GM12878 (cell line): ENCODE measurements around the gene BCAR3. TPM values are rescaled to one million over a fixed set of nuclear protein-coding genes. Genes with fewer than 3 reads are reported as not detected.

Experiments used
- BACH1 ChIP-seq: fragments of 450-650 bp; IDR thresholded peaks from 2 replicates; pipeline ENCODE4 v1.6.1; 2017; ENCODE audit warnings: mild to moderate bottlenecking, borderline replicate concordance
- CEBPB ChIP-seq, 2 experiments: fragments of 150-350 bp in 1 of 2; IDR thresholded peaks; 2 replicates each; pipeline ENCODE4 v1.6.1; 2012 to 2014; ENCODE audit warnings: low read depth in 2 of 2, low read length in 2 of 2, borderline replicate concordance in 1 of 2, inconsistent platforms in 1 of 2
- DPF2 ChIP-seq: fragments of 450-650 bp; IDR thresholded peaks from 2 replicates; pipeline ENCODE4 v1.6.1; 2017; ENCODE audit warnings: mild to moderate bottlenecking
- ETV6 ChIP-seq, 2 experiments: fragments of 450-650 bp in 1 of 2; IDR thresholded peaks in 1 of 2; conservative IDR thresholded peaks in 1 of 2; 2 replicates each; pipeline ENCODE4 v1.6.1; 2014; ENCODE audit warnings: antibody characterized with exemption in 1 of 2, borderline replicate concordance in 1 of 2, low read depth in 1 of 2, mild to moderate bottlenecking in 1 of 2, moderate library complexity in 1 of 2
- FOS ChIP-seq: IDR thresholded peaks from 3 replicates; pipeline ENCODE4 v1.6.1; 2011; ENCODE audit warnings: borderline replicate concordance; ENCODE audit not compliant: insufficient read length; ENCODE audit errors: extremely low read depth
- HDAC6 ChIP-seq: fragments of 200-600 bp; sonication (generic); IDR thresholded peaks from one replicate; pipeline ENCODE4 v1.8.0; 2017; ENCODE audit warnings: antibody characterized with exemption; ENCODE audit not compliant: unreplicated experiment
- IRF4 ChIP-seq: IDR thresholded peaks from 2 replicates; pipeline ENCODE4 v1.6.1; 2011; ENCODE audit warnings: low read depth, low read length
- KDM1A ChIP-seq: fragments of 200-600 bp; sonication (generic); IDR thresholded peaks from 2 replicates; pipeline ENCODE4 v1.6.1; 2016; ENCODE audit warnings: borderline replicate concordance
- NFIC ChIP-seq: IDR thresholded peaks from 2 replicates; pipeline ENCODE4 v1.6.1; 2012; ENCODE audit warnings: low read depth, mild to moderate bottlenecking, inconsistent platforms, low read length, moderate library complexity
- NFYB ChIP-seq: IDR thresholded peaks from 2 replicates; pipeline ENCODE4 v1.6.1; 2011; ENCODE audit warnings: low read depth, mild to moderate bottlenecking, low read length, improper control_type of control experiment, moderate library complexity; ENCODE audit not compliant: insufficient read depth
- NR2C1 ChIP-seq: fragments of 450-650 bp; IDR thresholded peaks from 2 replicates; pipeline ENCODE4 v1.6.1; 2017; ENCODE audit warnings: antibody characterized with exemption, mild to moderate bottlenecking, moderate library complexity
- PAX8 ChIP-seq: fragments of 450-650 bp; IDR thresholded peaks from 2 replicates; pipeline ENCODE4 v1.6.1; 2017; ENCODE audit warnings: mild to moderate bottlenecking, moderate library complexity
- PML ChIP-seq: IDR thresholded peaks from 2 replicates; pipeline ENCODE4 v1.6.1; 2012; ENCODE audit warnings: low read length, inconsistent platforms
- RELA ChIP-seq: fragments of 450-650 bp; IDR thresholded peaks from 2 replicates; pipeline ENCODE4 v1.8.0; 2014; ENCODE audit warnings: borderline replicate concordance; ENCODE audit not compliant: partially characterized antibody
- SMAD5 ChIP-seq: IDR thresholded peaks from 2 replicates; pipeline ENCODE4 v1.6.1; 2016; ENCODE audit warnings: antibody characterized with exemption, low read depth
- TAF1 ChIP-seq: IDR thresholded peaks from 2 replicates; pipeline ENCODE4 v1.6.1; 2011; ENCODE audit warnings: mild to moderate bottlenecking, low read depth, low read length, borderline replicate concordance
- TCF7 ChIP-seq: IDR thresholded peaks from 2 replicates; pipeline ENCODE4 v1.6.1; 2014; ENCODE audit warnings: antibody characterized with exemption, borderline replicate concordance
- WRNIP1 ChIP-seq: IDR thresholded peaks from 2 replicates; pipeline ENCODE4 v1.6.1; 2011; ENCODE audit warnings: low read depth, low read length, improper control_type of control experiment, borderline replicate concordance
- ZBED1 ChIP-seq: IDR thresholded peaks from 2 replicates; pipeline ENCODE4 v1.6.1; 2016; ENCODE audit warnings: borderline replicate concordance
- ZNF274 ChIP-seq: IDR thresholded peaks from one replicate; pipeline ENCODE4 v1.8.0; 2011; ENCODE audit not compliant: insufficient read length, insufficient read depth
- polyA plus RNA-seq, 11 experiments: library from polyadenylated mRNA; depleted of rRNA in 4 of 11; unstranded in 6 of 11; stranded (reverse) in 5 of 11; fragments of >200 nt; fragmentation: Nextera tagmentation in 4 of 11; fragmentation: Illumina TruSeq in 1 of 11; extraction: Ambion mirVana in 4 of 11; extraction: Trizol in 1 of 11; gene quantifications; 1 replicate in 1 of 11; 2 replicates in 10 of 11; pipeline versions ENCODE4 v1.2.1 to v1.2.3, GENCODE V29; 2011 to 2016; ENCODE audit warnings: inconsistent platforms in 2 of 11, missing spikeins in 2 of 11, low read depth in 1 of 11
- total RNA-seq, 4 experiments: library from RNA; depleted of rRNA in 3 of 4; stranded (reverse); fragments of >200 nt in 3 of 4; fragmentation: Illumina TruSeq in 1 of 4; extraction: Trizol in 1 of 4; gene quantifications; 2 replicates each; pipeline versions ENCODE4 v1.2.1 to v1.2.3, GENCODE V29; 2013 to 2021
- TF ChIP-seq, protein P1 (sequence below): IDR thresholded peaks from 2 replicates; pipeline ENCODE4 v1.6.1; 2011; ENCODE audit warnings: borderline replicate concordance, low read depth, mild to moderate bottlenecking, moderate library complexity, low read length; ENCODE audit not compliant: insufficient read depth, poor library complexity, severe bottlenecking
- TF ChIP-seq, protein P2 (sequence below): fragments of 150-350 bp; IDR thresholded peaks from 2 replicates; pipeline ENCODE4 v1.6.1; 2016; ENCODE audit warnings: low read depth, low read length
- TF ChIP-seq, protein P3 (sequence below): fragments of 450-650 bp; IDR thresholded peaks from 2 replicates; pipeline ENCODE4 v1.6.1; 2014; ENCODE audit warnings: mild to moderate bottlenecking

The BCAR3 gene
- total and polyA plus RNA-seq, 10 of the 15 experiments (the other 5 are each of a cell fraction or from before 2014, with no cell fraction given): 1.3 to 6.6 (median 1.8) TPM

DNA sequence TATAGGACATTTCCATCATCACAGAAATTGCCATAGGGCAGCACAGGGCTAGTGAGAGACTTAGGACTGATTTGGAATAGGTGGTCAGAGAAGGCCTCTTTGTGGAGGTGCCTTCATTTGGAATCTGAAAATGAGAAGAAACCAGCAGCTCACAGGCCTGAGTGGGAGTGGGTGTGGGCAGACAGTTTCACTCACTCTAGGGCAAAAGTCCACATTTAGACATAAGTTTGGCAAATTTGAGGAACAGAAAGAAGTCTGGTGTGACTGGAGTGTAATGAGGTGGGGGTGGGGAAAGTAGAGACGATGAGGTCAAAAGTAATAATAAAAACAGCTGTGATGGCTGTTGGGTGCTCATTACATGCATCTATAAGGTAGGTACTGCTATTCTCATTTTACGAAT lies 22.4 kb upstream of the BCAR3 start (continued):
- TF ChIP-seq NFIC: peak; percentile 99
- TF ChIP-seq IRF4: peak; percentile 94
- peak in 1 of 2 experiments; percentile 88; a peak in 2 of 4 replicates for TF ChIP-seq ETV6 (conservative IDR thresholded peaks at IDR 0.05 in 1 of 2, IDR thresholded peaks at IDR 0.05 in 1 of 2; ENCODE audit: borderline replicate concordance in 1 of 2, low read depth in 1 of 2)
- TF ChIP-seq TAF1: no peak
- TF ChIP-seq KDM1A: no peak
- TF ChIP-seq, protein P1, sequence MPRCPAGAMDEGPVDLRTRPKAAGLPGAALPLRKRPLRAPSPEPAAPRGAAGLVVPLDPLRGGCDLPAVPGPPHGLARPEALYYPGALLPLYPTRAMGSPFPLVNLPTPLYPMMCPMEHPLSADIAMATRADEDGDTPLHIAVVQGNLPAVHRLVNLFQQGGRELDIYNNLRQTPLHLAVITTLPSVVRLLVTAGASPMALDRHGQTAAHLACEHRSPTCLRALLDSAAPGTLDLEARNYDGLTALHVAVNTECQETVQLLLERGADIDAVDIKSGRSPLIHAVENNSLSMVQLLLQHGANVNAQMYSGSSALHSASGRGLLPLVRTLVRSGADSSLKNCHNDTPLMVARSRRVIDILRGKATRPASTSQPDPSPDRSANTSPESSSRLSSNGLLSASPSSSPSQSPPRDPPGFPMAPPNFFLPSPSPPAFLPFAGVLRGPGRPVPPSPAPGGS: peak; percentile 85
- TF ChIP-seq WRNIP1: no peak
- TF ChIP-seq SMAD5: no peak
- TF ChIP-seq, protein P2, sequence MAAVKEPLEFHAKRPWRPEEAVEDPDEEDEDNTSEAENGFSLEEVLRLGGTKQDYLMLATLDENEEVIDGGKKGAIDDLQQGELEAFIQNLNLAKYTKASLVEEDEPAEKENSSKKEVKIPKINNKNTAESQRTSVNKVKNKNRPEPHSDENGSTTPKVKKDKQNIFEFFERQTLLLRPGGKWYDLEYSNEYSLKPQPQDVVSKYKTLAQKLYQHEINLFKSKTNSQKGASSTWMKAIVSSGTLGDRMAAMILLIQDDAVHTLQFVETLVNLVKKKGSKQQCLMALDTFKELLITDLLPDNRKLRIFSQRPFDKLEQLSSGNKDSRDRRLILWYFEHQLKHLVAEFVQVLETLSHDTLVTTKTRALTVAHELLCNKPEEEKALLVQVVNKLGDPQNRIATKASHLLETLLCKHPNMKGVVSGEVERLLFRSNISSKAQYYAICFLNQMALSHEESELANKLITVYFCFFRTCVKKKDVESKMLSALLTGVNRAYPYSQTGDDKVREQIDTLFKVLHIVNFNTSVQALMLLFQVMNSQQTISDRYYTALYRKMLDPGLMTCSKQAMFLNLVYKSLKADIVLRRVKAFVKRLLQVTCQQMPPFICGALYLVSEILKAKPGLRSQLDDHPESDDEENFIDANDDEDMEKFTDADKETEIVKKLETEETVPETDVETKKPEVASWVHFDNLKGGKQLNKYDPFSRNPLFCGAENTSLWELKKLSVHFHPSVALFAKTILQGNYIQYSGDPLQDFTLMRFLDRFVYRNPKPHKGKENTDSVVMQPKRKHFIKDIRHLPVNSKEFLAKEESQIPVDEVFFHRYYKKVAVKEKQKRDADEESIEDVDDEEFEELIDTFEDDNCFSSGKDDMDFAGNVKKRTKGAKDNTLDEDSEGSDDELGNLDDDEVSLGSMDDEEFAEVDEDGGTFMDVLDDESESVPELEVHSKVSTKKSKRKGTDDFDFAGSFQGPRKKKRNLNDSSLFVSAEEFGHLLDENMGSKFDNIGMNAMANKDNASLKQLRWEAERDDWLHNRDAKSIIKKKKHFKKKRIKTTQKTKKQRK: no peak
- TF ChIP-seq, protein P3, sequence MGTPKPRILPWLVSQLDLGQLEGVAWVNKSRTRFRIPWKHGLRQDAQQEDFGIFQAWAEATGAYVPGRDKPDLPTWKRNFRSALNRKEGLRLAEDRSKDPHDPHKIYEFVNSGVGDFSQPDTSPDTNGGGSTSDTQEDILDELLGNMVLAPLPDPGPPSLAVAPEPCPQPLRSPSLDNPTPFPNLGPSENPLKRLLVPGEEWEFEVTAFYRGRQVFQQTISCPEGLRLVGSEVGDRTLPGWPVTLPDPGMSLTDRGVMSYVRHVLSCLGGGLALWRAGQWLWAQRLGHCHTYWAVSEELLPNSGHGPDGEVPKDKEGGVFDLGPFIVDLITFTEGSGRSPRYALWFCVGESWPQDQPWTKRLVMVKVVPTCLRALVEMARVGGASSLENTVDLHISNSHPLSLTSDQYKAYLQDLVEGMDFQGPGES: no peak
- peak; percentile 99 for TF ChIP-seq DPF2
- TF ChIP-seq FOS: no peak
- TF ChIP-seq ZBED1: peak; percentile 93; the same call in 1 of the 2 replicates
- no peak for TF ChIP-seq ZNF274
- TF ChIP-seq PML: peak; percentile 80
- TF ChIP-seq TCF7: no peak
- peak; percentile 93; the same call in 1 of the 2 replicates for TF ChIP-seq BACH1
- TF ChIP-seq CEBPB (IDR thresholded peaks at IDR 0.05; ENCODE audit: borderline replicate concordance in 1 of 2, low read depth in 2 of 2, low read length in 2 of 2): peak in 1 of 2 experiments; percentile 94; a peak in 1 of 4 replicates
- no peak for TF ChIP-seq PAX8
- TF ChIP-seq RELA: peak; percentile 79
- no peak; the same call in 1 of the 2 replicates for TF ChIP-seq NR2C1
- TF ChIP-seq NFYB: no peak
- TF ChIP-seq HDAC6: no peak
